T-helper 17 cell (primary cell): ENCODE data around the gene DDRGK1. TPM values are rescaled to one million over a fixed set of nuclear protein-coding genes. Genes with fewer than 3 reads are reported as not detected.

Source experiments
- ATAC-seq: fragments of 150-1000 bp; cut with Tn5 transposase; 2 replicates; pipeline ENCODE4 v1.10.0; 2021; ENCODE audit warnings: mild to moderate bottlenecking, moderate library complexity
- DNase-seq, 3 donors: peaks; one replicate each; pipeline versions ENCODE4 v3.0.0 to v3.0.0-alpha.2; 2020 to 2021
- H3K9me3 ChIP-seq: one replicate; pipeline ENCODE4 v1.7.0; 2013; ENCODE audit warnings: low read length, mild to moderate bottlenecking; ENCODE audit not compliant: control insufficient read depth, poor library complexity, severe bottlenecking
- H3K27ac Mint-ChIP-seq: one replicate; pipeline ENCODE4 v1.8.0; 2022; ENCODE audit warnings: mild to moderate bottlenecking, moderate library complexity, mixed read lengths
- H3K27me3 Mint-ChIP-seq: one replicate; pipeline ENCODE4 v1.8.0; 2022; ENCODE audit warnings: mixed read lengths
- H3K36me3 Mint-ChIP-seq: one replicate; pipeline ENCODE4 v1.8.0; 2022; ENCODE audit warnings: low read depth, mixed read lengths
- H3K4me1 Mint-ChIP-seq: one replicate; pipeline ENCODE4 v1.8.0; 2022; ENCODE audit warnings: mild to moderate bottlenecking, mixed read lengths
- H3K4me3 Mint-ChIP-seq: one replicate; pipeline ENCODE4 v1.8.0; 2022; ENCODE audit warnings: mild to moderate bottlenecking, moderate library complexity, mixed read lengths
- total RNA-seq, 4 donors: library from RNA in 2 of 4; stranded (reverse) in 2 of 4; gene quantifications; one replicate each; pipeline ENCODE4 v1.2.3 and lab custom pipeline; 2022 to 2026

Gene DDRGK1
- total RNA-seq, 2 donors from 2014 or later, result 43.7 to 45.6 TPM

- no peaks in the 10 kb centered on the region for H3K27me3 Mint-ChIP-seq
- no peak overlapping the region for H3K27ac Mint-ChIP-seq
- peaks cover 42% of the 10 kb centered on the region for H3K4me1 Mint-ChIP-seq
- DNase-seq (no peak), ATAC-seq (no peak)
- H3K36me3 Mint-ChIP-seq, result peaks cover 3% of the 10 kb centered on the region
- no peak overlapping the region for H3K4me3 Mint-ChIP-seq
- H3K9me3 ChIP-seq, result no peaks in the 10 kb centered on the region
Observed at GRCh38 chr20:3150908-3151307, 53.6 kb downstream of the DDRGK1 start.

- H3K27ac Mint-ChIP-seq, result peak overlapping the region; percentile 9
- H3K4me1 Mint-ChIP-seq, result peaks cover 27% of the 10 kb centered on the region
- no peaks in the 10 kb centered on the region for H3K9me3 ChIP-seq
- no peak for ATAC-seq
- no peaks in the 10 kb centered on the region for H3K27me3 Mint-ChIP-seq
- H3K4me3 Mint-ChIP-seq, result no peak overlapping the region
- no peak for DNase-seq
- H3K36me3 Mint-ChIP-seq, result no peaks in the 10 kb centered on the region
Observed at GRCh38 chr20:3146732-3147341, 57.6 kb downstream of the DDRGK1 start.

- Mint-ChIP-seq H3K27ac (no peak overlapping the region), H3K27me3 (no peaks in the 10 kb centered on the region), H3K4me3 (no peak overlapping the region), H3K4me1 (peaks cover 13% of the 10 kb centered on the region), H3K36me3 (no peaks in the 10 kb centered on the region)
- ATAC-seq, result no peak
- H3K9me3 ChIP-seq, result no peaks in the 10 kb centered on the region
- DNase-seq, result no peak
Observed at GRCh38 chr20:3141757-3142156, 62.7 kb downstream of the DDRGK1 start.

Other genes with a start within 250 kb of the DDRGK1 start
- under 1 TPM; 0.92 to 0.94 TPM for gene GNRH2, start 161.1 kb downstream of the DDRGK1 start, total RNA-seq
- 10 to 100 TPM; 16.8 to 17.2 TPM for gene MRPS26, start 158.6 kb downstream of the DDRGK1 start, total RNA-seq
- under 1 TPM in 1 of 2 donors, not detected in 1; 0.62 TPM for gene OXT, start 133.1 kb downstream of the DDRGK1 start, total RNA-seq
- not detected for gene AVP, start 120.0 kb downstream of the DDRGK1 start, total RNA-seq
- 10 to 100 TPM; 21.0 to 34.2 TPM for gene FASTKD5, start 44.8 kb downstream of the DDRGK1 start, total RNA-seq
- gene UBOX5, start 44.8 kb downstream of the DDRGK1 start, total RNA-seq, result 1 to 10 TPM; 7.0 to 8.2 TPM
- 10 to 100 TPM; 15.7 to 19.1 TPM for gene LZTS3, start 31.1 kb downstream of the DDRGK1 start, total RNA-seq
- 10 to 100 TPM; 39.5 to 41.4 TPM for gene ITPA, start 4.8 kb upstream of the DDRGK1 start, total RNA-seq
- 1 to 10 TPM in 1 of 2 donors, under 1 TPM in 1; 0.37 to 1.3 TPM for gene SLC4A11, start 34.5 kb upstream of the DDRGK1 start, total RNA-seq
- 1 to 10 TPM; 6.5 to 6.7 TPM for gene DNAAF9, start 203.0 kb upstream of the DDRGK1 start, total RNA-seq